ENCODE measurements around the gene CCDC192.

The CCDC192 gene

GRCh38 chr5:127766676-127767335 is 63.6 kb downstream of the CCDC192 start:
- Histone ChIP-seq H3K4me3 (ENCODE audit: low read depth, low read length) (no peak overlapping the region), H3K9me3 (no peaks in the 10 kb centered on the region), H3K27me3 (no peaks in the 10 kb centered on the region), H3K4me1 (no peaks in the 10 kb centered on the region), H3K36me3 (no peaks in the 10 kb centered on the region)
- no peak for DNase-seq
- no peak for TF ChIP-seq CTCF (IDR thresholded peaks at IDR 0.05; ENCODE audit: low read depth, low read length)

- Histone ChIP-seq H3K36me3 (no peaks in the 10 kb centered on the region), H3K4me1 (no peaks in the 10 kb centered on the region), H3K27me3 (no peaks in the 10 kb centered on the region), H3K4me3 (ENCODE audit: low read depth, low read length) (no peak overlapping the region), H3K9me3 (no peaks in the 10 kb centered on the region)
- TF ChIP-seq CTCF (IDR thresholded peaks at IDR 0.05; ENCODE audit: low read depth, low read length) = no peak
- DNase-seq = no peak
Measured at GRCh38 chr5:127769386-127769785, 66.2 kb downstream of the CCDC192 start.

GRCh38 chr5:127770272-127770671 is 67.1 kb downstream of the CCDC192 start:
- TF ChIP-seq CTCF (IDR thresholded peaks at IDR 0.05; ENCODE audit: low read depth, low read length) = no peak
- DNase-seq = no peak
- H3K4me3 ChIP-seq (ENCODE audit: low read depth, low read length) = no peak overlapping the region
- no peaks in the 10 kb centered on the region for H3K4me1 ChIP-seq
- no peaks in the 10 kb centered on the region for H3K36me3 ChIP-seq
- no peaks in the 10 kb centered on the region for H3K9me3 ChIP-seq
- no peaks in the 10 kb centered on the region for H3K27me3 ChIP-seq

DNA sequence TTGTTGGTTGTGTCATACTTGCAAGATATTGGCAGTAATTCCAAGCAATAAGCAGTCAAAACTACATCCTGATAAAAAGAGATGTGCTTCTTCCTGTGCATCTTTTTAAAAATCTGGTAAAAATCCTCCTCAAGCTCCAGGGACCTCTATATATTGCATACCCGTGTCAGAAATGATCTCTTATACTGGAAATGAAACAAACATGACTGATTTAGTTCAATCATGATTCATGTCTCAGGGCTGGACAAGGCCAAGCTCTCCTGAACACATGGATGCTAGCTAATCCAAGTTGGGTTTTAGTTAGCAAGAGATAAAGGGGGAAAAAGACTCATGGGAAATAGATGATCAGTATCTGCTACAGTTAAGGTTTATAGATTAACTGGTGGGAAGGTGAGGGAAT is 69.3 kb downstream of the CCDC192 start:
- H3K4me3 ChIP-seq (ENCODE audit: low read depth, low read length) = no peak overlapping the region
- H3K9me3 ChIP-seq = no peaks in the 10 kb centered on the region
- no peak for DNase-seq
- TF ChIP-seq CTCF (IDR thresholded peaks at IDR 0.05; ENCODE audit: low read depth, low read length) = no peak
- no peaks in the 10 kb centered on the region for H3K36me3 ChIP-seq
- no peaks in the 10 kb centered on the region for H3K27me3 ChIP-seq
- H3K4me1 ChIP-seq = no peaks in the 10 kb centered on the region

DNA sequence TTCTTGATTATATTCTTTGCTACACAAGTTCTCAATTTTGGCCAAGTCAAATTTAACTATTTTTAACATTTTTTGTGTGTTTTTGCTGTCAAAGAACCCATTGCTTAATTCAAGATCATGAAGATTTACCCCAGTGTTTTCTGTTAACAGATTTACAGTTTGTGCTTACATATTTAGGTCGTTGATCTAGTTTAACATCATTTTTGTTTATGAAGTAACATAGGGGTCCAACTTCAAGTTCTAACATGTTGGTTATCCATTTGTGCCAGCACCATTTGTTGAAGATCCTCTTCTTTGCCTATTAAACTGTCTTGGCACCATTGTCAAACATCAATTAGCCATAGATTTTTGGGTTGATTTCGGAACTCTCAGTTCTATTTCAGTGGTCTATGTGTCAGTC is 71.0 kb downstream of the CCDC192 start:
- H3K27me3 ChIP-seq = no peaks in the 10 kb centered on the region
- no peaks in the 10 kb centered on the region for H3K4me1 ChIP-seq
- H3K36me3 ChIP-seq = no peaks in the 10 kb centered on the region
- no peak for TF ChIP-seq CTCF (IDR thresholded peaks at IDR 0.05; ENCODE audit: low read depth, low read length)
- DNase-seq = no peak
- no peaks in the 10 kb centered on the region for H3K9me3 ChIP-seq
- no peak overlapping the region for H3K4me3 ChIP-seq (ENCODE audit: low read depth, low read length)

DNA sequence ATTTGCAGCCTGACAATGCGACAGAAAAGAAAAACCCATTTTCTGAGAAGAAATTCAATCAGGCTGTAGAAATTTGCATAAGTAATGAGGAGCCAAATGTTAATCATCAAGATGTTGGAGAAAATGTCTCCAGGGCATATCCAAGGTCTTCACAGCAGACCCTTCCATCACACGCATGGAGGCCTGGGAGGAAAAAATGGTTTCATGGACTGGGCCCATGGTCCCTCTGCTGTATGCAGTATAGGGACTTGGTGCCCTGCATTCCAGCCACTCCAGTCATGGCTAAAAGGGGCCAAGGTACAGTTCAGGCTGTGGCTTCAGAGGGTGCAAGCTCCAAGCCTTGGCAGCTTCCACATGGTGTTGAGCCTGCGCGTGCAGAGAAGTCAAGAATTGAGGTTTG is 73.3 kb downstream of the CCDC192 start:
- no peak for TF ChIP-seq CTCF (IDR thresholded peaks at IDR 0.05; ENCODE audit: low read depth, low read length)
- Histone ChIP-seq H3K4me1 (no peaks in the 10 kb centered on the region), H3K36me3 (no peaks in the 10 kb centered on the region), H3K4me3 (ENCODE audit: low read depth, low read length) (no peak overlapping the region), H3K27me3 (no peaks in the 10 kb centered on the region), H3K9me3 (no peaks in the 10 kb centered on the region)
- no peak for DNase-seq

Data from BE2C (cell line).